Glomerular visceral epithelial cell (primary cell): ENCODE measurements around the gene RNF130.
"Not testable (repeated sequence)": the region's sequence is repeated elsewhere in the genome, so short reads cannot be mapped to it uniquely, and the experiment has no call there.

ENCODE experiments used
- DNase-seq: peaks from one replicate; pipeline ENCODE4 v3.0.0-alpha.2; 2016; ENCODE audit errors: extremely low spot score

The RNF130 gene

GRCh38 chr5:180018347-180019060 lies 53.1 kb downstream of the RNF130 start:
- peak; percentile 7 for DNase-seq

- not testable (repeated sequence) for DNase-seq
These were observed 56.0 kb downstream of the RNF130 start for GRCh38 chr5:180015523-180015922.

- DNase-seq = no peak
These were observed 57.9 kb downstream of the RNF130 start for GRCh38 chr5:180013678-180014077.

GRCh38 chr5:180012316-180012715 lies 59.2 kb downstream of the RNF130 start:
- no peak for DNase-seq

- no peak for DNase-seq
These were observed 60.9 kb downstream of the RNF130 start for GRCh38 chr5:180010636-180011035.

- no peak for DNase-seq
These were observed 62.0 kb downstream of the RNF130 start for GRCh38 chr5:180009581-180009980.

- no peak for DNase-seq
These were observed 63.1 kb downstream of the RNF130 start for GRCh38 chr5:180008433-180008832.

GRCh38 chr5:180007582-180007981 lies 64.0 kb downstream of the RNF130 start:
- DNase-seq = no peak

- no peak for DNase-seq
These were observed 65.4 kb downstream of the RNF130 start for GRCh38 chr5:180006141-180006540.

GRCh38 chr5:180003127-180003526 lies 68.4 kb downstream of the RNF130 start:
- no peak for DNase-seq

GRCh38 chr5:180001742-180002141 lies 69.8 kb downstream of the RNF130 start:
- DNase-seq = no peak

- DNase-seq = no peak
These were observed 70.4 kb downstream of the RNF130 start for GRCh38 chr5:180001136-180001535.

GRCh38 chr5:179998485-179998884 lies 73.1 kb downstream of the RNF130 start:
- DNase-seq = no peak

GRCh38 chr5:179994583-179995323 lies 76.8 kb downstream of the RNF130 start:
- DNase-seq = no peak

GRCh38 chr5:179992855-179993254 lies 78.7 kb downstream of the RNF130 start:
- DNase-seq = not testable (repeated sequence)

- no peak for DNase-seq
These were observed 80.5 kb downstream of the RNF130 start for GRCh38 chr5:179991106-179991505.

- DNase-seq = not testable (repeated sequence)
These were observed 81.0 kb downstream of the RNF130 start for GRCh38 chr5:179990525-179990924.

GRCh38 chr5:179986328-179986727 lies 85.2 kb downstream of the RNF130 start:
- no peak for DNase-seq

GRCh38 chr5:179981636-179982035 lies 89.9 kb downstream of the RNF130 start:
- DNase-seq = no peak

- no peak for DNase-seq
These were observed 90.8 kb downstream of the RNF130 start for GRCh38 chr5:179980767-179981166.

GRCh38 chr5:179978792-179979191 lies 92.8 kb downstream of the RNF130 start:
- DNase-seq = no peak

GRCh38 chr5:179975713-179976134 lies 95.8 kb downstream of the RNF130 start:
- DNase-seq = no peak
